Choroid plexus epithelial cell (primary cell): ENCODE data around the gene BRD9.
"Not testable (repeated sequence)": the region's sequence is repeated elsewhere in the genome, so short reads cannot be mapped to it uniquely, and the experiment has no call there.

Source experiments
- DNase-seq: peaks from one replicate; pipeline ENCODE4 v3.0.0-alpha.2; 2010; ENCODE audit warnings: low read depth
- H3K4me3 ChIP-seq: 2 replicates; pipeline ENCODE4 v1.5.1; 2011; ENCODE audit warnings: low read depth, mild to moderate bottlenecking, control low read depth, low read length, moderate library complexity

BRD9 gene

DNA sequence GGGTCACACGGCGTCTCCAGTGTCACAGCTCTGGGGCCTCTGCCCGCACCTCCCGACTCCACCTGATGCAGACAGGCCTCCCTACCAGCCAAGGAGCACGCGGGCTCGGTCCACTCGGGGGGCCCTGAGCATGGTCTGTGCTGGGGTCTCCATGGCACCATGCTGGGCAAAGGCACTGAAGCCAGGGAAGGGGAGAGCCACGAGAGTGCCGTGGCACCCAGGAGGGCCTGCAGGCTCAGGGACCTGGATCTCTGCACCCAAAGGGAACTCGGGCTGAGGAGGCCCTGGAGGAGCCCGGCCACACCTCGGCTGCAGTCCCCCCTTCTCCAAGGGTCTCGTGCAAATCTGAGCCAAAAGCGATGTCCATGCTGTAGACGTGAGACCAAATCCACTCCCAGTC, 48.2 kb downstream of the BRD9 start:
- DNase-seq, H3K4me3 ChIP-seq: not testable (repeated sequence)

DNA sequence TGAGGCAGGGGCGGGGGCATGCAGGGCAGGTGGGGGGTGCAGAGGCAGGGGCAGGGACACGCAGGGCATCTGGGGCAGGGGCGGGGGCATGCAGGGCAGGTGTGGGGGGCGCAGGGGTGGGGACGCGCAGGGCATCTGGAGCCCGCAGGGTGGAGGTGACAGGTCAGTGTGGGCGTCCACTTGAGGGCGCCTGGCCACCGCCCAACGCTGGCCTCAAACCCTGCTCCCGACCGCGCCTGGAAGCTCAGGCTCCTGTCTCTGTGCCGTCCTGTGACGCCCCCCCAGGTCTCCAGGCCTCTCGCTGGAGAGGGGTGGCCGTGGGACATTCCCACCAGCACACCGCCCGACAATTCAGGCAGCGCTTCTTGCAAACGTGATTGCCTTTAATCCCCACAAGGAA, 48.7 kb downstream of the BRD9 start:
- not testable (repeated sequence) for DNase-seq, H3K4me3 ChIP-seq

DNA sequence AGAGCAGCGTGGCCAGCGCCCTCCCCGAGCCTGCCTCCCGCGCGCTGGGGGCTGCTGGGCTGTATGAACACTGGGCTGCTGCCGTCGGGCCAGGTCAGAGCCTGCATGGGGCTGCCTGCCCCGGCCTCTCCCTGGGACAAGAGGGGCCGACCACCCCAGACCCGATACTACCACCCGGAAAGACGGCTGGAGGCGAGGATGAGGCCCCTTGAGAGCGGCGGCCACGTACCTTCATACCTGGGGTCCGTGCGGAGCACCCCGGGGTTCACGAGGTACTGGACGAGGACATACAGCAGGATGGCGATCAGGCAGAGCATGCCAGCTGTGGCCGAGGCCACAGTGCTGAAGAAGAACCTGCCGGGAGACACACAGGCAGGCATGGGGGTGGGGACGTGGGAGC, 49.2 kb downstream of the BRD9 start:
- not testable (repeated sequence) for DNase-seq, H3K4me3 ChIP-seq

DNA sequence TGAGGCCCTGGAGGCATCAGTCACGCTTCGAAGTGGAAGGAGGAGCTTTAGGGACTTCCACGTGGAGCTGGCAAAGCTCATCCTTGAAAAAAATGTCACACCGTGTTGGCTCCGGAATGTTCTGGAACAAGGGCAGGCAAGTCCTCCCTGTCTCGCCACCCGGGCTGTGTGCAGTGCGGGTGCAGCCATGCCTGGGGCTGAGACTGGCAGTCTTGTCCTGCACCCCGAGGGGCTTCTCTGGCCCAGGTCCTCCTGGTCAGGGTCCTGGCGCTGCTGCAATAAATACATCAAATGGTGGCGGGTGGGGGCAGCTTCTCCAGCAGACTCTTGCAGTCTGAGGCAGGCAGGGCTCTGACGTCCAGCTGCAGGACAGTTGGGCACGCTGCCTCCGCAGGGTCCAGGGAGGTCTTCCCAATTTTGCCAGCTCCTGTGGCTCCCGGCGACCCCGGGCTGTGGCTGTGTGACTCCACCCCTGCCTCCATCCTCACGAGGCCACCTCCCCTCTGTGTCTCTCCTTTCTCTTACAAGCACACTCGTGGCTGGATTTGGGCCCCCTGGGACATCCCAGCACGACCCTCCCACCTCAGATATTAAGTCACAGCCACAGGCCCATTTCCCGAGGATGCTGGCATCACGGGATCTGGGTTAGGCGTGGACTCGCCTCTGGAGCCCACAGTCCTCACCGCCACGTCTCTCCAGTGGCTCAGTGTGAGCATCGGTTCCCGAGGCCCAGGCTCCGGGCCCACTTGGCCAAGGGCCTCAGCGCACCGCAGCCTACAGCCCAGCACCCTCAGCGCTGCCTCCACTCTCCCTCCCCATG, 50.0 kb downstream of the BRD9 start:
- DNase-seq, H3K4me3 ChIP-seq: not testable (repeated sequence)

DNA sequence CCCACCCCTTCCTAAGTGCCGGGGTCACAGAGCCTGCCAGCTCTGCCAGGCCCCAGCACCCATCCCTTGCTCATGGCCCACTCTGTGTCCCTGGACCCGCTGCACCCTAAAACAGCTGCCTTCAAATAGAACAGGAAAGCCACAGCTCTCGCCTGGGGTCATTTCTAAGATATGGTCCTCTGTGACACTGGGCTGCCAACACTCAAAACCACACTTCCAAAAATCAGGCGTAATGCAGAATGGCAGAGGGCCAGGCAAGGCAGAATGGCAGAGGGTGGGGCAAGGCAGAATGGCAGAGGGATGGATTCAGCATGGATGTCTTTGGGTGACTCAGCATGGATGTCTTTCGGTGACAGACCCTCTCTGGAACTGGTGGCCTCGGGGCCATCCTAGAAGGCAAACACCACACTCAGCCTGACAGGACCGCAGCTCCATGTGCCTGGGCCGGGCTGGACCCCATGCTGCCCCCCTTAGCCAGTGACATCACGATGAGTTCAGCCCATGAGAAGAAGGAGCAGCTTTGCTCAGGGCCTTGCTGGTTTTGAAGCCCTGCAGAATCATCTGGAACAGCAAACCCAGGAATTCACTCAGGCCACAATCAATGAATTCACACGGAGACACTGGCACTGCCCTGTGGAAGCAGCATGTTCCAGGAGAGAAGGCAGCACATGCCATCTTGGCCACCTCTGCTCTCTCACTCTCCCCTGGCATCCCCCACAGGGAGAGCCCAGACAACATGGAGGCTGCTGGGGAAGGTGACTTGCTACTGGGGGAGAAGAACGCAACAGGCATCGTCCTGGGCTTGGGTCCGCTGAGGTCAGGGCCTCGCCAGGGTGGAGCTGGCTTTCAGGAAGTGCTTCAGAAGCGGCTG, 50.8 kb downstream of the BRD9 start:
- not testable (repeated sequence) for DNase-seq

DNA sequence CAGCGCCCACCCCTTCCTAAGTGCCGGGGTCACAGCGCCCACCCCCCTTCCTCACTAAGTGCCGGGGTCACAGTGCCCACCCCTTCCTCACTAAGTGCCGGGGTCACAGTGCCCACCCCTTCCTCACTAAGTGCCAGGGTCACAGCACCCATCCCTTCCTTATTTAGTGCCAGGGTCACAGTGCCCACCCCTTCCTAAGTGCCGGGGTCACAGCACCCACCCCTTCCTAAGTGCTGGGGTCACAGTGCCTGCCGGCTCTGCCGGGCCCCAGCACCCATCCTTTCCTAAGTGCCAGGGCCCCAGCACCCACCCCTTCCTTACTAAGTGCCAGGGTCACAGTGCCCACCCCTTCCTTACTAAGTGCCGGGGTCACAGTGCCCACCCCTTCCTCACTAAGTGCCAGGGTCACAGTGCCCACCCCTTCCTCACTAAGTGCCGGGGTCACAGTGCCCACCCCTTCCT, 51.6 kb downstream of the BRD9 start:
- not testable (repeated sequence) for H3K4me3 ChIP-seq, DNase-seq

More for the DNA sequence above, 50.8 kb downstream of the BRD9 start:
- H3K4me3 ChIP-seq, result not testable (repeated sequence)

DNA sequence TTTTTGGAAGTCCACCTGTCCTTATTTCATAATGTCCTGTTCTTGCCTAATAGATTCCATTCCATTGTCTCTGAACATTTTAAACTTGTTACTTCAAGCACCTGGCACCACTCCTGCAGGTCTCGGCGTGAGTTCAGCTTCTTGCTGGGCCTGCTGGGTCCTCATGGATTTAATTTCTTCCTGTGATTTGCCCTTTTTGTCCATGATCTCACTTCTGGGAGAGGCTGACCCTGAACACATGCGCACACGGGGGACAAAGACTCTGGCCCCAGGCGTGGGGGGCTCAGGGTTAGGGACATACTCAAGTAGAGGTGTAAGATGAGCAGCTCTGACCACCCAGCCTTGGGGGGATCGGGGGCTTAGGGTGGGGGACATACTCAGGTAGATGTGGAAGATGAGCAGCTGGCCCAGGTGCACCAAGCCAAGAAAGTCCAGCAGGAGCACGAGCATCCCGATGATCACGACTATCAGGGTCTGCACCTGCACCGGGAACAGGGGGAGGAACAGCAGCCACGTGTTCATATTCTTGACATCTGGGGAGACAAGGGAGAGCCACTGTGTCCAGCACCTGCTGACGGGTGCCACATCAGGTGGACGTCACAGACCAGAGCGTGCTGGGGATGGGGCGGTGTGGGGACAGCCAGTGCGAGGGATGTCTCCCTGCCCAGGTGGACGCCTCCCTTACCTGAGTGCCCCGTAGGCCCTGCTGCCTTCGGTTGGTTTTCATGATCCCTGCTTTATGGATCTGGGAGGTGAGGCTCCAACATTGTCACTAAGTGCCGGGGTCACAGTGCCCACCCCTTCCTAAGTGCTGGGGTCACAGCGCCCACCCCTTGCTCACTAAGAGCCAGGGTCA, 52.3 kb downstream of the BRD9 start:
- not testable (repeated sequence) for DNase-seq, H3K4me3 ChIP-seq

DNA sequence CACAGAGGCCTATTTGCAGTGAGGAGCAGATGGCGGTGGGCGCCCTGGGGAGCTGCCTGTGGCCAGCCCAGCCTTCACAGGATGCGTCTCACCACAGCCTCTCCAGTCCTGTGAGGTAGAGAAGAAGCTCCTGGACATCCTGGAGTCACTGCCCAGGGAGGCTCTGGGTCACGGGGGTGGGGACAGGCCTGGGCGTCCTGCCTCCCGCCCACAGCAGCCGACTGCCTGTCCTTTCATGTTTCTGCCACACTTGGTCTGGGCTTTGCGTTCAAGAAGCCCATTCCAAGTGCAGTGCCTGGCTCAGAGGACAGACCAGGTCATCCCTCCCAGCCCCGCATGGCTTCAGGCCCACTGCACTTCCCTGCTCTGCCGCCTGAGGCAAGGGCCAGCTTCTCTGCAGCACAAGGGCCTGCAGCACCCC, 54.2 kb downstream of the BRD9 start:
- not testable (repeated sequence) for DNase-seq, H3K4me3 ChIP-seq

DNA sequence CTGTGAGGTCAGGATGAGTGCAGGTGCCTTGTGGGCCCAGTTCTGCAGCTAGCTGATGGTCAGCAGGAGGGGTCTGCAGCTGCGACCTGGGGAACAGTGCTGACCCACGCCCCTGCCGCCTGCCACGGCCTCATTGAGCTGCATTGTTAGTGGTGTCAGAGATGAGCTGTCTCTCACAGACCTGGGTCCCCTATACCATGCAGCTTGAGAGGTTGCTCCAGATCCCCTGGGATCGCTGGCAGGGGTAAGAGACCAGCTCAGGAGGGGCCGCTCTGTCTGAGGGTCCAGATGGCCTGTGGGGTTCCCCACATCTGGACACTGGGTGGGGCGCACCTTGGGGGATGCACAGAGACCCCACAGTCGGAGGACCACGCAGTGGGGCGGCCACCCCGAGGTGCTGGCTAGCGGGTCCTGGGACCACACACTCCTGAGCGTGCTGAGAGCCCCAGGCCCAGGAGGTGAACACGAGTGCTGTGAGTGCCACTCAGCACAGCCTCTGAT, 54.9 kb downstream of the BRD9 start:
- not testable (repeated sequence) for H3K4me3 ChIP-seq, DNase-seq

DNA sequence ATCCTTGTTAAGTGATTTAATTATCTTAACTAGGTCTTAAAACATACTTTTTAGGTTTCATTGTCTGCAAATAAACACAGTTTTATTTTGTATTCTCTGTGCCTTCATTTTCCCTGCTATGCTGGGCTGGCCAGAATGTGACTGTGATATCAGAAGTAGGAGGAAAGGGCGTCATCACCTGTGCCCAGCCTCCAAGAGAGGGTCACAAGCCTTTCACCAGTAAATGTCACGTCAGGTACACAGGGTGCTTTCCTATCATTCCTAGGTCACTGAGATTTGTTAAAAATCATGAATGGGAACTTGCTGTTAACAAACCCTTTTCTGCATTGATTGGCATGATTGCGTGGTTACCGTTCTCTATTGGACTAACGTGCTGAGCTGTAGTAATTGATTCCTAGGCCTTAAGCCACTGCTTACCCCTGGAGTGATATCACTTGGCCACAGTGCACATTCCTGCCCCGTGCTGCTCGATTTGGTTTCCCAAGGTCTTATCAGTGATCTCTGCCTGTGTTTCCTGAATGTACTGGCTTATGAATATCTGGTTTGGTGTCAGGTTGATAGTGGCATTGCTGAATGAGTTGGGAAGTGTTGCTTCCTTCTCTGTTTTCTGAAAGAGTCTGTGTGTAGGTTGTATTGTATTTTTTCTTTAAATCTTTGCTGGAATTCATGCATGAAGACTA, 56.5 kb downstream of the BRD9 start:
- H3K4me3 ChIP-seq, DNase-seq: not testable (repeated sequence)

DNA sequence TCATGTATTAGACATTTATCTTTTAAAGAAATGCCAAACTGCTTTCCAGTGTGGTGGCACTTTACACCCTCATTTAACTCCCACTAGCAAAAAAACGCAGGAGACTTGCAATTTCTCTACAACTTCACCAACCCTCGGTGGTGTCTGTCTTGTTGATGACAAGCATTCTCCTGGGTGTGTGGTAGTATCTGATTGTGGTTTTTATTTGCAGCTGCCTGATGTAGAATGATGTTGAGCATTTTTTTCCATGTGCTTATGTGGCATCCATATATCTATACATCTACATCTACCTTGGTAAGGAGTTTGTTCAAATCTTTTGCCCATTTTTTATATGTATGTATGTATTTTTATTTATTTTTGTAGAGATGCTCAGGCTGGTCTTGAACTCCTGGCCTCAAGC, 58.6 kb downstream of the BRD9 start:
- not testable (repeated sequence) for DNase-seq, H3K4me3 ChIP-seq

DNA sequence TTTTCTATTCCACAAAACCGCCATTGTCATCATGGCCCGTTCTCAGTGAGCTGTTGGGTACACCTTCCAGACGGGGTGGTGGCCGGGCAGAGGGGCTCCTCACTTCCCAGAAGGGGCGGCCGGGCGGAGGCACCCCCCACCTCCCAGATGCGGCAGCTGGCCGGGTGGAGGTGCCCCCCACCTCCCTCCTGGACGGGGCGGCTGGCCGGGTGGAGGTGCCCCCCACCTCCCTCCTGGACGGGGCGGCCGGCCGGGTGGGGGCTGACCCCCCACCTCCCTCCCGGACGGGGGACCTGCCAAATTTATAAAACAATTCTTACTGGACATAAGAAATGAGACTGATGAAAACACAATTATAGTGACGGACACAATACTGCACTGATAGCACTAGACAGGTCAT, 64.4 kb downstream of the BRD9 start:
- H3K4me3 ChIP-seq, DNase-seq: not testable (repeated sequence)

DNA sequence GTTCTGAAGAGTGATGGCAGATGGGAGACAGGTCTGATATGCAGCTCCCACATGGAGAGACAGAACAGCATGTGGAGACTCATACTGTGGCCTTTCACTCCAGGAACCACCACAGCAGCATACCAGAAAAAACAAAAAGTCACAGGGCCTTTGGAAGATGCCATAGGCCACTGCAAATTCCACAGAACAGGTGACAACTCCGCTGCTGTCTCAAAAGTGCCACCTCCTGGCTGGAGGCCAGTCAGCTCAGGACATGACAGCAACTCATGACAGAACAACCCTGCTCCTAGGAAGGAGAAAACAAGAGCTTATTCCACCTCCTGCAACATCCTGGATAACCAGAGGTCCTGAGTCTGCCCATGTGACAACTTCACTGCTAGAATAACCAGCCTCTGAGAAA, 67.1 kb downstream of the BRD9 start:
- DNase-seq, result not testable (repeated sequence)

More for the DNA sequence above, 67.1 kb downstream of the BRD9 start:
- H3K4me3 ChIP-seq, result not testable (repeated sequence)
